Activated naive CD8-positive, alpha-beta T cell treated with anti-CD3 and anti-CD28 coated beads for 36 hours (primary cell): ENCODE results near the gene PHF21A. TPM values are rescaled to one million over a fixed set of nuclear protein-coding genes. Genes with fewer than 3 reads are reported as not detected.

Experiments
- DNase-seq: peaks from one replicate; pipeline ENCODE4 v3.0.0; 2021
- H3K27ac Mint-ChIP-seq: one replicate; pipeline ENCODE4 v1.8.0; 2022; ENCODE audit warnings: mild to moderate bottlenecking, moderate library complexity, mixed read lengths
- H3K27me3 Mint-ChIP-seq: one replicate; pipeline ENCODE4 v1.8.0; 2022; ENCODE audit warnings: mild to moderate bottlenecking, mixed read lengths
- H3K36me3 Mint-ChIP-seq: one replicate; pipeline ENCODE4 v1.8.0; 2021; ENCODE audit warnings: mild to moderate bottlenecking, mixed read lengths
- H3K4me1 Mint-ChIP-seq: one replicate; pipeline ENCODE4 v1.8.0; 2021; ENCODE audit warnings: mixed read lengths
- H3K4me3 Mint-ChIP-seq: one replicate; pipeline ENCODE4 v1.8.0; 2022; ENCODE audit warnings: mild to moderate bottlenecking, moderate library complexity, mixed read lengths
- H3K9me3 Mint-ChIP-seq: one replicate; pipeline ENCODE4 v1.8.0; 2022; ENCODE audit warnings: mixed read lengths
- total RNA-seq, 2 experiments: library from RNA; stranded (reverse); gene quantifications; one replicate each; pipeline ENCODE4 v1.2.3, GENCODE V29; 2021

PHF21A gene
- total RNA-seq, 2 experiments from 2014 or later = 24.8 to 29.7 TPM

DNA sequence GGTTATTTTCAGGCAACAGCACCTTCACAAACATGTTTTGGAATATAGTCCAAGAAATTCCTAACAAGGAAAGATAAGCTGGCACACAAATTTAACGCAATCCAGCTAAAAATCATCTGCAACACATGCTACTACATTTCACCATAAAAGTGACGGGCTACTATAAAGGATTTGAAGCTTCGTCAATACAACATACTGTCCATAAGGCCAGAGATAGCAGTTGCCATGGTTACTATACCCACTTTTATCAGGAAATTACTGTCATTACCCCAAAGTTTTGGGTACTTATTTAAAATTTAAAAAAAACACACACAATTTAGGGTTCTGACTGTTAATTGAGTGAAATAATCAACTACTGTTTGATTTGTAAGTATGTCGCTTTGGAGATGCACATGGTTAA, 6.9 kb downstream of the PHF21A start:
- no peak overlapping the region for H3K4me3 Mint-ChIP-seq
- DNase-seq = no peak
- peaks cover 50% of the 10 kb centered on the region for H3K4me1 Mint-ChIP-seq
- no peaks in the 10 kb centered on the region for H3K36me3 Mint-ChIP-seq
- no peaks in the 10 kb centered on the region for H3K9me3 Mint-ChIP-seq
- H3K27ac Mint-ChIP-seq = no peak overlapping the region
- H3K27me3 Mint-ChIP-seq = no peaks in the 10 kb centered on the region

- H3K9me3 Mint-ChIP-seq = no peaks in the 10 kb centered on the region
- H3K27me3 Mint-ChIP-seq = no peaks in the 10 kb centered on the region
- H3K4me1 Mint-ChIP-seq = peaks cover 40% of the 10 kb centered on the region
- H3K4me3 Mint-ChIP-seq = peak overlapping the region; percentile 22
- no peak for DNase-seq
- no peaks in the 10 kb centered on the region for H3K36me3 Mint-ChIP-seq
- H3K27ac Mint-ChIP-seq = no peak overlapping the region
Measured at GRCh38 chr11:46112961-46113607, 8.2 kb downstream of the PHF21A start.

- Mint-ChIP-seq H3K4me3 (no peak overlapping the region), H3K9me3 (no peaks in the 10 kb centered on the region), H3K27ac (no peak overlapping the region), H3K4me1 (peaks cover 26% of the 10 kb centered on the region), H3K27me3 (no peaks in the 10 kb centered on the region), H3K36me3 (no peaks in the 10 kb centered on the region)
- DNase-seq = no peak
Measured at GRCh38 chr11:46108751-46109150, 12.5 kb downstream of the PHF21A start.

GRCh38 chr11:46107780-46108179, 13.5 kb downstream of the PHF21A start:
- no peak for DNase-seq
- Mint-ChIP-seq H3K27ac (no peak overlapping the region), H3K4me1 (peaks cover 24% of the 10 kb centered on the region), H3K9me3 (no peaks in the 10 kb centered on the region), H3K36me3 (no peaks in the 10 kb centered on the region), H3K4me3 (no peak overlapping the region), H3K27me3 (no peaks in the 10 kb centered on the region)

- no peak overlapping the region for H3K4me3 Mint-ChIP-seq
- H3K27ac Mint-ChIP-seq = no peak overlapping the region
- H3K27me3 Mint-ChIP-seq = no peaks in the 10 kb centered on the region
- H3K4me1 Mint-ChIP-seq = peaks cover 24% of the 10 kb centered on the region
- no peaks in the 10 kb centered on the region for H3K9me3 Mint-ChIP-seq
- no peak for DNase-seq
- no peaks in the 10 kb centered on the region for H3K36me3 Mint-ChIP-seq
Measured at GRCh38 chr11:46107408-46107718, 13.9 kb downstream of the PHF21A start.

DNA sequence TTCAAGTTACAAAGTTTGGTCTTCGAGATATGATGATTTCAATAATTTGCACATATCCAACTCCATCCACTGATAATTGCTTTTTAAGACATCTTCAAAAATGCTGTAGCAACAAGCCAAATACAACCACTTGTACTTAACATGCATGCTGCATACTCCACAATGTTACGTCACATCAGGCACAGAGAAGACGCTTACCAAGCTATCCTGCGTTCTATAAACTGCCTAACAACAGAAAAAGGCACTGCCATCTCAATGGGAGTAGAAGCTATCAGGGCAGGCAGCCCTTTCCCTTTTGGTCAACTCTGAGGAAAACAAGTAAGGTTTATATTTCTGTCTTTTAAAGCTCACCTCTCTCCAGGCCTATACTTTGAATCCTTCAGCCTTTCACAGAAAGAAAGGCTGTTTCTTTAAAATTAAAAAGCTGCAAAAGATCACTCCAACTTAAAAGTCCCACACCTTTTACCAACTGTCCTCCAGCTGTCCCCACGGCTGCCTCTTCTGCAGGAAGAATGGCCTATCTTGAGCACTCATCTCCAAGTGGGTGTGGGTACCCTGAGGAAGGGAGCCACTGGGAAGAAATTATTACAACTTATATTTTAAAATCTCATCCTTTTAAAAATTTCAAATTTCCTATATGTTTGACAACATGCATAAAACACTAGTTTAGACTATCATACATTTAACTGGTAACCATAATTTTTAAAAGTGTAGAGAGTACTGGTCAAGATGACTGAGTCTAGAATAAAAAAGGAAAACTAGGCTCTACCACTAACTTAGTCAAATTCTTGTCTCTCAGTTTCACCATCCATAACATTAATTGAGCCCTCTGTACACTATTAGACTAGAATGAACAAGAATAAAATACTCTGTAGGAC, 14.5 kb downstream of the PHF21A start:
- H3K4me3 Mint-ChIP-seq = no peak overlapping the region
- no peaks in the 10 kb centered on the region for H3K27me3 Mint-ChIP-seq
- H3K36me3 Mint-ChIP-seq = no peaks in the 10 kb centered on the region
- no peaks in the 10 kb centered on the region for H3K9me3 Mint-ChIP-seq
- H3K27ac Mint-ChIP-seq = no peak overlapping the region
- peaks cover 24% of the 10 kb centered on the region for H3K4me1 Mint-ChIP-seq
- no peak for DNase-seq

DNA sequence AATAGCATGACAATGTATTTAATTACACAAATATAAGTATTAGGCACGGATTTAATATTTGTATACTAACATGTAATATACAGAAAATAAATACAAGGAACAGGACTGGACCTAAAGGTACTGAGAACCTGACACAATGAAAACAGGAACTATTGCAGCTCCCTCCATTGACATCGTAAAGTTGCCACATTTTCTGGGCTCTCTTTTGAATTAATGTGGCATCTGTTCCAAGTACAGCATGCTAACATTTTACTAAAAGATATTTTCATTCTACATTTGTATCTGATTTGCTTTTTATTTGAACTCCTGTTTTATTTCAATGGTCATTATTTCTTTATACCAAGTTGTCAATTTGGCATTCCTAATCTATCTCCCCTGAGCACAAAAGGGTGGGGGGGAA, 15.3 kb downstream of the PHF21A start:
- Mint-ChIP-seq H3K27me3 (no peaks in the 10 kb centered on the region), H3K4me1 (peaks cover 28% of the 10 kb centered on the region), H3K9me3 (no peaks in the 10 kb centered on the region)

DNA sequence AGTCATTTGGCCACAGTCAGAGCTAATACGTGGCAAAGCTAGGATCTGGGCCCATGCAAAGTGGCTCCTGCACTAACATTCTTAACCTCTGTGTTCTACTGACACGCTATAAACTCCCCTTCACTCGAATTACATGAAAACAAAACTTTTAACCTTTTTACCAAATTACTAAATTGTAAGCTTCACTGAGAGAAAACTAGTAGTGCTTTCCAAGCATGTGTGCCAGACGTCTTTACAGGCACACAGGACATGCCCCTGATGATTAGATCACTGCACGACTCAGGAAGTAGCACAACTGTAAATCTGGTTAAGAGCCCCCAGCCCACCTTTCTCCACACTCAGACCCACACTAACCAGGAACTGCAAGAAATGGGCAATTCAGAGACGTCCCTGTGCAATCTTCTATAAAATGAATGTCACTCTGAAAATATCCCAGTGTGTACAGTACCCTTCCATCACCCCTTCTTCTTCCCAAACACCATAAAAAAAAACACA, 16.1 kb downstream of the PHF21A start:
- H3K4me3 Mint-ChIP-seq = no peak overlapping the region
- no peak for DNase-seq
- H3K36me3 Mint-ChIP-seq = no peaks in the 10 kb centered on the region
- peaks cover 34% of the 10 kb centered on the region for H3K4me1 Mint-ChIP-seq
- no peaks in the 10 kb centered on the region for H3K9me3 Mint-ChIP-seq
- no peaks in the 10 kb centered on the region for H3K27me3 Mint-ChIP-seq
- no peak overlapping the region for H3K27ac Mint-ChIP-seq

More for the DNA sequence above, 15.3 kb downstream of the PHF21A start:
- Mint-ChIP-seq H3K27ac (no peak overlapping the region), H3K36me3 (no peaks in the 10 kb centered on the region), H3K4me3 (no peak overlapping the region)
- no peak for DNase-seq

DNA sequence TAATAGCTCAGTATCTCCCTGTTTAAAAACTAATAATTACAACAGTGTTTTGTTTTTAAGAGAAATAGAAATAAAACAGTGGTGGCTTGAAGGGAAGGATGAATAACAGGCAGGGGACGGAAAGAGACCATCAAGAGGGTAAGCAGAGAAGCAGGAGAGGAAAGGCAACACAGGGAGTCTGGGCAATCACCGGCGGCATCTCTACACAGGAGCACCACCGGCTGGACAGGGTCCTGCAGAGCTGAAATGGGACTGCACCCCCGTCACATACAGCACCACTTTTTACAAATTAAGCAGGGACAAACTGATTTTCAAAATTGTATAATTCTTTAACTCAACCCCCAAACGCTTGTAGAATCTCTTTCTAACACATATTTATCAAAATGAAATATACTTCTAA, 18.4 kb downstream of the PHF21A start:
- no peaks in the 10 kb centered on the region for H3K36me3 Mint-ChIP-seq
- DNase-seq = no peak
- H3K27me3 Mint-ChIP-seq = no peaks in the 10 kb centered on the region
- H3K9me3 Mint-ChIP-seq = no peaks in the 10 kb centered on the region
- no peak overlapping the region for H3K27ac Mint-ChIP-seq
- H3K4me3 Mint-ChIP-seq = no peak overlapping the region
- peaks cover 46% of the 10 kb centered on the region for H3K4me1 Mint-ChIP-seq

DNA sequence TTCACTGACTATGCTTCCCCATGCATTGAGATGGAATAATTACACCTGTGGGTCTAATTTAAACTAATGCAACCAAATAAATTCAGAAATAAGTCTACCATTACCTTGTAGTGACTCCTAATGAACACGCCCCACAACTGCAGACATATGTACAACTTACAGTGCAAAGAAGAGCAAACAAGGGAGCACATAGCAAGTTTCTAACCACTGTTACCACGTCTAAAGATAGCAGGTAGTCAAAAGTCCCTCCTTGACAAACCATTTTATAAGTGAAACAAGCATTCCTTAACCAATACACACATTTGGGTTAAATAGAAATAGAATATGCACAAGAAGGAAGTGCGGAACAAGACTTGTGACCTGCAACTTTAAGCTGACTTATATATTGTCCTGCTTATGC, 20.6 kb downstream of the PHF21A start:
- H3K9me3 Mint-ChIP-seq = no peaks in the 10 kb centered on the region
- peak overlapping the region; percentile 26 for H3K27ac Mint-ChIP-seq
- peaks cover 48% of the 10 kb centered on the region for H3K4me1 Mint-ChIP-seq
- no peaks in the 10 kb centered on the region for H3K27me3 Mint-ChIP-seq
- DNase-seq = no peak
- H3K4me3 Mint-ChIP-seq = peak overlapping the region; percentile 29
- peaks cover 3% of the 10 kb centered on the region for H3K36me3 Mint-ChIP-seq

GRCh38 chr11:46099963-46100316, 21.3 kb downstream of the PHF21A start:
- Mint-ChIP-seq H3K4me1 (peaks cover 42% of the 10 kb centered on the region), H3K27me3 (no peaks in the 10 kb centered on the region), H3K9me3 (no peaks in the 10 kb centered on the region), H3K4me3 (peak overlapping the region; percentile 69), H3K27ac (peak overlapping the region; percentile 87), H3K36me3 (peaks cover 3% of the 10 kb centered on the region)
- no peak for DNase-seq

DNA sequence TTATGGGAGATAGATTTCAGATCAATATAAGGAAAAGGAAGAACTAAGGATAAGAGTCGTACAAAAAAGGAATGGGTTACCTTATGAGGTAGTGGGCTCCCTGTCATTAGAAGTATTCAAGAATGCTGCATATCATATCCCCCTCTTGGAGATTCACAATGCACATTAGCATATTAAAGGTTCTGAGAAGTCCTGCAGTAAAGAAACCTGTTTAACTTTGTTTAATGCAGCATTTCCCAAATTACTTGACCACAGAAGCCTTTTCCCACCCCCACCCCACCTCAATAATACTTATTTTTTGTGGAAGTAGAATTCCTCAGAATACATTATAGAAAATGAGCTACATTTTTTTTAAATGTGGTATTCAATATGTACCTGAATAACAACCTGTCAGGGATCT, 30.9 kb downstream of the PHF21A start:
- Mint-ChIP-seq H3K27ac (no peak overlapping the region), H3K4me1 (no peaks in the 10 kb centered on the region), H3K36me3 (peaks cover 7% of the 10 kb centered on the region), H3K27me3 (no peaks in the 10 kb centered on the region), H3K9me3 (no peaks in the 10 kb centered on the region), H3K4me3 (no peak overlapping the region)
- no peak for DNase-seq

- peaks cover 8% of the 10 kb centered on the region for H3K36me3 Mint-ChIP-seq
- no peak overlapping the region for H3K27ac Mint-ChIP-seq
- H3K4me1 Mint-ChIP-seq = peaks cover 2% of the 10 kb centered on the region
- DNase-seq = no peak
- H3K27me3 Mint-ChIP-seq = no peaks in the 10 kb centered on the region
- H3K9me3 Mint-ChIP-seq = no peaks in the 10 kb centered on the region
- no peak overlapping the region for H3K4me3 Mint-ChIP-seq
Measured at GRCh38 chr11:46079662-46080061, 41.6 kb downstream of the PHF21A start.

DNA sequence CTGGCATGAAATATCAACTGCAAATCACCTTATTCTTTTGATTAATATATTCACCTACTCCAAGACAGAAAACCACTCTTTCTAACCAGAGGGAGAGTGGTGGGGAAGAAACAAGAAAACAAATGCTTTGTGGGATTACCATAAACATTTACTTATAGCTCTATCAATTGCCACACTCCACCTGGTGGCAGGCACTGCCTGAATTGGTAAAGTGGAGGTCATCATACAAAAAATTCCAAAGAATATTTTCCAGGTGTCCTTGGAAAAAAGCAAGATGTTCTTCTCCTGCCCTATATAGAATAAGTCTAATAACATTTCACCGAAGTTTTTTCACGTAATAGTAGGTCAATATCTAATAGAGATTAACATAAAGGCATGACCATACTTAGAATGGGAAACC, 45.3 kb downstream of the PHF21A start:
- Mint-ChIP-seq H3K36me3 (peaks cover 8% of the 10 kb centered on the region), H3K27ac (no peak overlapping the region), H3K9me3 (no peaks in the 10 kb centered on the region), H3K27me3 (no peaks in the 10 kb centered on the region), H3K4me1 (peaks cover 7% of the 10 kb centered on the region), H3K4me3 (no peak overlapping the region)
- DNase-seq = no peak

DNA sequence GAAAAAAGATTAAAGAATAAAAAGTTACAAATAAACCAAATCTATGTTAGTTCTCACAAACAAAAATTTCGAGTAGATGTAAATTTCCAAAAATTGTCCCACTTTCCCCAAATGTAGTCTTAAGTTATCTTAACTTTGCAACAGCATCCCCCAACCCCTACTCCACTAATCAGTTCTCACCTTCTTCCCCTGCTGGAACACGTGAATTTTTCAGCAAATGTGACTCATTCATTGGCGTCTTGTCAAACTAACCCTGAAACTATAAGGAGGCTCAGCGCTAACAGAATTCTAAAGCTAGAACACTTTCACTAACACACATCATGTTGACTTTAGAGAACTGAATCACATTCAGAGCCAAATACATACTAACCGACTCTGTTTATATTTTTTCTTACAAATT, 46.1 kb downstream of the PHF21A start:
- Mint-ChIP-seq H3K4me3 (no peak overlapping the region), H3K27me3 (no peaks in the 10 kb centered on the region), H3K27ac (no peak overlapping the region), H3K4me1 (peaks cover 7% of the 10 kb centered on the region), H3K36me3 (peaks cover 8% of the 10 kb centered on the region), H3K9me3 (no peaks in the 10 kb centered on the region)
- no peak for DNase-seq

DNA sequence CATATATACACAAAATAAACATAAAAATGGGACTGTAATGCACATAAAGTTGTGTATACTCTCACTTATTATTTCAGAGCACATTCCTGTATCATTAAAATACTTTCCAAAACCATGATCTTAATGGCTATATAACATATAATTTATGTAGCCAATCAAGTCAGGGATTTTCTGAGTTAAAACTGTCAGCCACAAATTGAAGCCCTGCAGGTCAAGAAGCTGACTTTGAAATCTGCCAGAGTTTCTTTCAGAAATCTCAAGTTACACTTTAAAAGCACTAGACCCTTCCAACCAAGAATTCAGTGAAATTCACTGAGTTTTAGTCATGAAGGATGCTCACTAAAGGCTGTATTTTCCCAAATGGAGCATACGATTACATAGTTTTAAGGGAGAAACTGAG, 47.6 kb downstream of the PHF21A start:
- no peaks in the 10 kb centered on the region for H3K27me3 Mint-ChIP-seq
- DNase-seq = no peak
- H3K9me3 Mint-ChIP-seq = no peaks in the 10 kb centered on the region
- peaks cover 14% of the 10 kb centered on the region for H3K36me3 Mint-ChIP-seq
- H3K27ac Mint-ChIP-seq = no peak overlapping the region
- no peak overlapping the region for H3K4me3 Mint-ChIP-seq
- peaks cover 7% of the 10 kb centered on the region for H3K4me1 Mint-ChIP-seq
